Ovary (tissue), 3 donors: Measurements from ENCODE around the gene RNASE13.

ENCODE experiments used
- EP300 ChIP-seq: sonication (generic); formaldehyde crosslinking; IDR thresholded peaks from one replicate; pipeline ENCODE4 v1.6.1; 2017; ENCODE audit warnings: antibody characterized with exemption
- POLR2A ChIP-seq: fragments of 450-650 bp; IDR thresholded peaks from one replicate; pipeline ENCODE4 v1.6.1; 2017; ENCODE audit warnings: antibody characterized with exemption, mild to moderate bottlenecking, moderate library complexity
- TF ChIP-seq, protein P1 (sequence below), 3 donors: fragments of 450-650 bp in 2 of 3; fragments of 200-600 bp in 1 of 3; IDR thresholded peaks; one replicate each; pipeline versions ENCODE4 v1.5.1 to v1.8.0; 2016 to 2022; ENCODE audit warnings: antibody characterized with exemption in 3 of 3, mild to moderate bottlenecking in 1 of 3
- donor health status: DM: no; HTN: no; CAD: no.

DNA sequence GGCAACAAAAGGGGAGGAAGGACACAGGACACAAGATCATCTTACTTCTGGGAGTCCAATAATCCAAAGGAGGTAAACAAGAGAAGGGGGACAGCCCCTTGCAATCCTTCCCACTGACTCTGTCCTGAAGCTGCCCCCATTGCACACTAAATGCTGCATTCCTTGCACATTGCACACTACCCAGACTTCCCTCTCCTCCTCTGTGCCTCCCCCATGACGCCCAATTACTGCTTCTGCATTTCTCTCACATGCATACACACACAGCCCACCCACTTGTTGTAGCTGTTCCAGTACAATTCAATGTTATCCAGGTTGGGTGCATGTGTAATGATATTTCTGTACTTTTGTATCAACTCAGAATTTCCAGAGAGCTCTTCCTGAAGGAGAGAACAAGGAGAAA is 15.2 kb downstream of the RNASE13 start:
- TF ChIP-seq, protein P1, sequence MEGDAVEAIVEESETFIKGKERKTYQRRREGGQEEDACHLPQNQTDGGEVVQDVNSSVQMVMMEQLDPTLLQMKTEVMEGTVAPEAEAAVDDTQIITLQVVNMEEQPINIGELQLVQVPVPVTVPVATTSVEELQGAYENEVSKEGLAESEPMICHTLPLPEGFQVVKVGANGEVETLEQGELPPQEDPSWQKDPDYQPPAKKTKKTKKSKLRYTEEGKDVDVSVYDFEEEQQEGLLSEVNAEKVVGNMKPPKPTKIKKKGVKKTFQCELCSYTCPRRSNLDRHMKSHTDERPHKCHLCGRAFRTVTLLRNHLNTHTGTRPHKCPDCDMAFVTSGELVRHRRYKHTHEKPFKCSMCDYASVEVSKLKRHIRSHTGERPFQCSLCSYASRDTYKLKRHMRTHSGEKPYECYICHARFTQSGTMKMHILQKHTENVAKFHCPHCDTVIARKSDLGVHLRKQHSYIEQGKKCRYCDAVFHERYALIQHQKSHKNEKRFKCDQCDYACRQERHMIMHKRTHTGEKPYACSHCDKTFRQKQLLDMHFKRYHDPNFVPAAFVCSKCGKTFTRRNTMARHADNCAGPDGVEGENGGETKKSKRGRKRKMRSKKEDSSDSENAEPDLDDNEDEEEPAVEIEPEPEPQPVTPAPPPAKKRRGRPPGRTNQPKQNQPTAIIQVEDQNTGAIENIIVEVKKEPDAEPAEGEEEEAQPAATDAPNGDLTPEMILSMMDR (IDR thresholded peaks at IDR 0.05), result no peak
- no peak for TF ChIP-seq POLR2A
- TF ChIP-seq EP300, result no peak
